PC-9 (cell line): ENCODE results near the gene ALOX12. TPM values are rescaled to one million over a fixed set of nuclear protein-coding genes. Genes with fewer than 3 reads are reported as not detected.

Experiments
- BruUV-seq: library from RNA; stranded (reverse); fragments of 400-500 nt; replicated peaks from 2 replicates; lab custom pipeline; 2021; lab: Mats Ljungman, UMichigan
- CTCF ChIA-PET: fragments of 300-600 bp; sonication (Branson Sonifier 250); formaldehyde crosslinking; loops from one replicate; lab custom pipeline; 2022; ENCODE audit warnings: antibody characterized with exemption; lab: Charles Lee
- POLR2A ChIA-PET: fragments of 300-600 bp; sonication (Branson Sonifier 250); formaldehyde crosslinking; loops from one replicate; lab custom pipeline; 2022; ENCODE audit warnings: antibody characterized with exemption; ENCODE audit not compliant: unreplicated experiment; lab: Charles Lee
- DNase-seq, 2 experiments: peaks; one replicate each; pipeline versions ENCODE4 v3.0.0 to v3.0.0-alpha.2; 2015 to 2022; ENCODE audit warnings: mixed read lengths in 1 of 2
- H2AFZ ChIP-seq: fragments of 200-600 bp; sonication (generic); 2 replicates; pipeline ENCODE4 v1.8.1; 2017; ENCODE audit warnings: antibody characterized with exemption
- H3F3A ChIP-seq: fragments of 200-600 bp; sonication (generic); 2 replicates; pipeline ENCODE4 v1.8.1; 2017; ENCODE audit warnings: antibody characterized with exemption, mild to moderate bottlenecking, low read depth; ENCODE audit not compliant: insufficient read depth
- H3K27ac ChIP-seq: fragments of 200-600 bp; sonication (generic); 2 replicates; pipeline ENCODE4 v1.6.1; 2016; ENCODE audit warnings: mixed run types
- H3K27me3 ChIP-seq: fragments of 200-600 bp; sonication (generic); 2 replicates; pipeline ENCODE4 v1.6.1; 2016; ENCODE audit warnings: low read depth, mixed run types; ENCODE audit not compliant: insufficient read depth
- H3K36me3 ChIP-seq: fragments of 200-600 bp; sonication (generic); 2 replicates; pipeline ENCODE4 v1.6.1; 2016; ENCODE audit warnings: low read depth, mixed run types
- H3K4me1 ChIP-seq: fragments of 200-600 bp; sonication (generic); replicated peaks from 2 replicates; pipeline ENCODE4 v1.6.1; 2016; ENCODE audit warnings: mixed run types; ENCODE audit not compliant: insufficient read depth
- H3K4me2 ChIP-seq: fragments of 200-600 bp; sonication (generic); 2 replicates; pipeline ENCODE4 v1.6.1; 2017; ENCODE audit warnings: mixed run types
- H3K4me3 ChIP-seq: fragments of 200-600 bp; sonication (generic); 2 replicates; pipeline ENCODE4 v1.6.1; 2016; ENCODE audit warnings: mixed run types
- H3K79me2 ChIP-seq: fragments of 200-600 bp; sonication (generic); 2 replicates; pipeline ENCODE4 v1.6.1; 2017; ENCODE audit warnings: low read depth, mixed run types
- H3K9me2 ChIP-seq: fragments of 200-600 bp; sonication (generic); 2 replicates; pipeline ENCODE4 v1.8.1; 2017; ENCODE audit warnings: mild to moderate bottlenecking; ENCODE audit not compliant: insufficient read depth
- H3K9me3 ChIP-seq: fragments of 200-600 bp; sonication (generic); 2 replicates; pipeline ENCODE4 v1.8.1; 2016; ENCODE audit warnings: low read depth; ENCODE audit not compliant: insufficient read depth
- H4K20me1 ChIP-seq: fragments of 200-600 bp; sonication (generic); 2 replicates; pipeline ENCODE4 v1.8.1; 2017; ENCODE audit not compliant: insufficient read depth
- EZH2 ChIP-seq: fragments of 200-600 bp; sonication (generic); IDR thresholded peaks from 2 replicates; pipeline ENCODE4 v1.8.0; 2017; ENCODE audit warnings: antibody characterized with exemption, low read depth
- intact Hi-C: fragments of 100-400 bp; cut with micrococcal nuclease; formaldehyde crosslinking; loops from one replicate; pipeline ENCODE4 v1.10.0; 2022; ENCODE audit not compliant: unreplicated experiment
- total RNA-seq: library from RNA; stranded (reverse); gene quantifications from 2 replicates; pipeline ENCODE4 v1.2.3, GENCODE V29; 2021
- TF ChIP-seq, protein P1 (sequence below): fragments of 200-600 bp; sonication (generic); conservative IDR thresholded peaks from 2 replicates; pipeline ENCODE4 v1.6.1; 2017; ENCODE audit warnings: mixed run types, antibody characterized with exemption, mild to moderate bottlenecking, moderate library complexity

The ALOX12 gene
- total RNA-seq, 1 experiment from 2014 or later: not detected

GRCh38 chr17:7011942-7012254, 16.0 kb downstream of the ALOX12 start:
- TF ChIP-seq, protein P1, sequence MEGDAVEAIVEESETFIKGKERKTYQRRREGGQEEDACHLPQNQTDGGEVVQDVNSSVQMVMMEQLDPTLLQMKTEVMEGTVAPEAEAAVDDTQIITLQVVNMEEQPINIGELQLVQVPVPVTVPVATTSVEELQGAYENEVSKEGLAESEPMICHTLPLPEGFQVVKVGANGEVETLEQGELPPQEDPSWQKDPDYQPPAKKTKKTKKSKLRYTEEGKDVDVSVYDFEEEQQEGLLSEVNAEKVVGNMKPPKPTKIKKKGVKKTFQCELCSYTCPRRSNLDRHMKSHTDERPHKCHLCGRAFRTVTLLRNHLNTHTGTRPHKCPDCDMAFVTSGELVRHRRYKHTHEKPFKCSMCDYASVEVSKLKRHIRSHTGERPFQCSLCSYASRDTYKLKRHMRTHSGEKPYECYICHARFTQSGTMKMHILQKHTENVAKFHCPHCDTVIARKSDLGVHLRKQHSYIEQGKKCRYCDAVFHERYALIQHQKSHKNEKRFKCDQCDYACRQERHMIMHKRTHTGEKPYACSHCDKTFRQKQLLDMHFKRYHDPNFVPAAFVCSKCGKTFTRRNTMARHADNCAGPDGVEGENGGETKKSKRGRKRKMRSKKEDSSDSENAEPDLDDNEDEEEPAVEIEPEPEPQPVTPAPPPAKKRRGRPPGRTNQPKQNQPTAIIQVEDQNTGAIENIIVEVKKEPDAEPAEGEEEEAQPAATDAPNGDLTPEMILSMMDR: no peak
- no peak for TF ChIP-seq EZH2
- peaks cover 21% of the 10 kb centered on the region for H3K4me1 ChIP-seq
- peak overlapping the region; percentile 81 for H3K27ac ChIP-seq
- H3K9me2 ChIP-seq: no peaks in the 10 kb centered on the region
- H4K20me1 ChIP-seq: peaks cover 14% of the 10 kb centered on the region
- ChIA-PET CTCF (interaction anchor here (0.5 to 0.9 kb wide), 3 partner anchors 10 to 339 kb away, joined by 3 to 13 read pairs (median 4); no protein-coding TSS in a partner anchor), POLR2A (interaction anchor here (0.6 kb wide), 1 partner anchor 72 kb away, joined by 6 read pairs; no protein-coding TSS in a partner anchor)
- no TSS peak for BruUV-seq
- H3K4me3 ChIP-seq: peak overlapping the region; percentile 97
- no peaks in the 10 kb centered on the region for H3K9me3 ChIP-seq
- H3F3A ChIP-seq: peaks cover 49% of the 10 kb centered on the region
- DNase-seq: no peak
- H3K36me3 ChIP-seq: no peaks in the 10 kb centered on the region
- H3K27me3 ChIP-seq: no peaks in the 10 kb centered on the region
- H3K79me2 ChIP-seq: peaks cover 71% of the 10 kb centered on the region
- intact Hi-C loops: loop anchor here (2.0 kb wide), 1 partner anchor 575 kb away; no protein-coding TSS in a partner anchor
- peak overlapping the region; percentile 97 for H3K4me2 ChIP-seq
- H2AFZ ChIP-seq: peak overlapping the region; percentile 83

GRCh38 chr17:7014261-7014994, 18.6 kb downstream of the ALOX12 start:
- peak overlapping the region; percentile 97 for H3K4me2 ChIP-seq

More at GRCh38 chr17:7014261-7014994, 18.6 kb downstream of the ALOX12 start:
- Histone ChIP-seq H3K4me3 (peak overlapping the region; percentile 97), H3K9me3 (no peaks in the 10 kb centered on the region), H3K36me3 (no peaks in the 10 kb centered on the region), H3K79me2 (peaks cover 47% of the 10 kb centered on the region), H3K4me1 (peaks cover 21% of the 10 kb centered on the region), H3K27me3 (no peaks in the 10 kb centered on the region), H3K9me2 (no peaks in the 10 kb centered on the region), H4K20me1 (peaks cover 8% of the 10 kb centered on the region; the same call in 1 of the 2 replicates), H3F3A (peaks cover 42% of the 10 kb centered on the region), H3K27ac (peak overlapping the region; percentile 81), H2AFZ (peak overlapping the region; percentile 64; the same call in 1 of the 2 replicates)
- intact Hi-C loops: loop anchor here (2.0 kb wide), 1 partner anchor 22 kb away; the partner anchor contains the start of gene SLC16A13
- ChIA-PET CTCF (interaction anchor here (0.7 kb wide), 1 partner anchor 206 kb away, joined by 3 read pairs; no protein-coding TSS in a partner anchor), POLR2A (interaction anchor here (0.6 kb wide), 1 partner anchor 543 kb away, joined by 4 read pairs; no protein-coding TSS in a partner anchor)
- DNase-seq: peak; percentile 91 to 99
- BruUV-seq: no TSS peak
- TF ChIP-seq EZH2: no peak
- TF ChIP-seq, protein P1: peak; percentile 72
